ENCODE data around the gene ZNF600.
"Not testable (repeated sequence)": the region's sequence is repeated elsewhere in the genome, so short reads cannot be mapped to it uniquely, and the experiment has no call there.

ZNF600 gene

GRCh38 chr19:52743091-52743490 is 43.5 kb downstream of the ZNF600 start:
- Histone ChIP-seq H3K9me2 (ENCODE audit: low read depth, low read length) (no peaks in the 10 kb centered on the region), H3K79me2 (ENCODE audit: insufficient read depth, low read length) (no peaks in the 10 kb centered on the region), H4K20me1 (ENCODE audit: insufficient read depth, low read length) (no peaks in the 10 kb centered on the region), H3K4me2 (ENCODE audit: low read length) (no peak overlapping the region), H3K27me3 (ENCODE audit: insufficient read depth, low read length) (no peaks in the 10 kb centered on the region), H3F3A (ENCODE audit: insufficient read depth, low read length) (no peaks in the 10 kb centered on the region), H3K36me3 (ENCODE audit: insufficient read depth, low read length) (no peaks in the 10 kb centered on the region), H3K27ac (ENCODE audit: low read depth, low read length, poor library complexity, severe bottlenecking) (no peak overlapping the region), H3K9me3 (ENCODE audit: low read length) (no peaks in the 10 kb centered on the region), H2AFZ (ENCODE audit: low read length) (no peak overlapping the region), H3K9ac (ENCODE audit: low read length) (no peak overlapping the region), H3K4me3 (ENCODE audit: low read depth, low read length, poor library complexity, severe bottlenecking) (no peak overlapping the region), H3K4me1 (ENCODE audit: insufficient read depth, low read length, severe bottlenecking) (no peaks in the 10 kb centered on the region)
- TF ChIP-seq EZH2 (IDR thresholded peaks at IDR 0.05; ENCODE audit: borderline replicate concordance, low read length) (no peak), CTCF (IDR thresholded peaks at IDR 0.05; ENCODE audit: low read length) (no peak)

- Histone ChIP-seq H2AFZ (ENCODE audit: low read length) (no peak overlapping the region), H3K9ac (ENCODE audit: low read length) (no peak overlapping the region), H3K4me1 (ENCODE audit: insufficient read depth, low read length, severe bottlenecking) (no peaks in the 10 kb centered on the region), H3K27me3 (ENCODE audit: insufficient read depth, low read length) (no peaks in the 10 kb centered on the region), H3K79me2 (ENCODE audit: insufficient read depth, low read length) (no peaks in the 10 kb centered on the region), H3F3A (ENCODE audit: insufficient read depth, low read length) (no peaks in the 10 kb centered on the region), H3K4me3 (ENCODE audit: low read depth, low read length, poor library complexity, severe bottlenecking) (no peak overlapping the region), H3K27ac (ENCODE audit: low read depth, low read length, poor library complexity, severe bottlenecking) (no peak overlapping the region), H3K9me3 (ENCODE audit: low read length) (no peaks in the 10 kb centered on the region), H3K9me2 (ENCODE audit: low read depth, low read length) (no peaks in the 10 kb centered on the region), H3K4me2 (ENCODE audit: low read length) (no peak overlapping the region), H4K20me1 (ENCODE audit: insufficient read depth, low read length) (no peaks in the 10 kb centered on the region), H3K36me3 (ENCODE audit: insufficient read depth, low read length) (no peaks in the 10 kb centered on the region)
- TF ChIP-seq EZH2 (IDR thresholded peaks at IDR 0.05; ENCODE audit: borderline replicate concordance, low read length) (no peak), CTCF (IDR thresholded peaks at IDR 0.05; ENCODE audit: low read length) (no peak)
Observed at GRCh38 chr19:52742516-52742915, 44.1 kb downstream of the ZNF600 start.

DNA sequence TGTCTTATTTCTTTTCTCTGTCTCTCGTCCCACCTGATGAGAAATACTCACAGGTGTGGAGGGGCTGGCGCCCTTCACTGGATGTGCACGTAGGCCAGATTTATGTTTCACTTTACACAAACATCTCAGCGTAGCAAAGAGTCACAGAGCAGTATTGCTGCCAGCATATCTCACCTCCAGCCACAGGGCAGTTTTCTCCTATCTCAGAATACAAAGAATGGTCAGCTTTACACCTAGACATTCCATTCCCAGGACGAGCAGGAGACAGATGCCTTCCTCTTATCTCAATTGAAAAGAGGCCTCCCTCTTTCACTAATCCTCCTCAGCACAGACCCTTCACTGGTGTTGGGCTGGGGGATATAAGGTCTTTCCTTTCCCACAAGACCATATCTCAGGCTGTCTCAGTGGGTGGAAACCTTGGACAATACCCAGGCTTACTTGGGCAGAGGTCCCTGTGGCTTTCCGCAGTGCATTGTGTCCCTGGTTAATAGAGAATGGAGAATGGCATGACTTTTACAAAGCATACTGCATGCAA is 44.6 kb downstream of the ZNF600 start:
- H3K4me3 ChIP-seq (ENCODE audit: low read depth, low read length, poor library complexity, severe bottlenecking): no peak overlapping the region

DNA sequence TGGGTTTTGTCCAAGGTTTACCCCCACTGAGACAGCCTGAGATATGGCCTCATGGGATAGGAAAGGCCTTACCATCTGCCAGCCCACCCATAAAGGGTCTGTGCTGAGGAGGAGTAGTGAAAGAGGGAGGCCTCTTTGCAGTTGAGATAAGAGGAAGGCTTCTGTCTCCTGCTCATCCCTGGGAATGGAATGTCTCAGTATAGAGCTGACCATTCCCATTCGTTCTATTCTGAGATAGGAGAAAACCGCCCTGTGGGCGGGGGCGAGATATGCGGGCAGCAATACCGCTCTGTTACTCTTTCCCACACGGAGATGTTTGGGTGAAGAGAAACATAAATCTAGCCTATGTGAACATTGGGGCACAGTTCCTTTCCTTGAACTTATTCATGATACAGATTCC is 45.2 kb downstream of the ZNF600 start:
- H4K20me1 ChIP-seq (ENCODE audit: insufficient read depth, low read length); H3K4me3 ChIP-seq (ENCODE audit: low read depth, low read length, poor library complexity, severe bottlenecking): not testable (repeated sequence)

More for the DNA sequence above, 44.6 kb downstream of the ZNF600 start:
- Histone ChIP-seq H3K9ac (ENCODE audit: low read length) (no peak overlapping the region), H3K36me3 (ENCODE audit: insufficient read depth, low read length) (no peaks in the 10 kb centered on the region), H3K9me3 (ENCODE audit: low read length) (no peaks in the 10 kb centered on the region), H3K79me2 (ENCODE audit: insufficient read depth, low read length) (no peaks in the 10 kb centered on the region), H2AFZ (ENCODE audit: low read length) (no peak overlapping the region), H3K4me1 (ENCODE audit: insufficient read depth, low read length, severe bottlenecking) (no peaks in the 10 kb centered on the region), H3F3A (ENCODE audit: insufficient read depth, low read length) (no peaks in the 10 kb centered on the region), H3K27me3 (ENCODE audit: insufficient read depth, low read length) (no peaks in the 10 kb centered on the region), H3K27ac (ENCODE audit: low read depth, low read length, poor library complexity, severe bottlenecking) (no peak overlapping the region), H4K20me1 (ENCODE audit: insufficient read depth, low read length) (no peaks in the 10 kb centered on the region), H3K4me2 (ENCODE audit: low read length) (no peak overlapping the region), H3K9me2 (ENCODE audit: low read depth, low read length) (no peaks in the 10 kb centered on the region)
- TF ChIP-seq CTCF (IDR thresholded peaks at IDR 0.05; ENCODE audit: low read length): no peak
- TF ChIP-seq EZH2 (IDR thresholded peaks at IDR 0.05; ENCODE audit: borderline replicate concordance, low read length): no peak

More for the DNA sequence above, 45.2 kb downstream of the ZNF600 start:
- H3K4me1 ChIP-seq (ENCODE audit: insufficient read depth, low read length, severe bottlenecking); H3K4me2 ChIP-seq (ENCODE audit: low read length); H3F3A ChIP-seq (ENCODE audit: insufficient read depth, low read length); H3K9me2 ChIP-seq (ENCODE audit: low read depth, low read length); H3K27me3 ChIP-seq (ENCODE audit: insufficient read depth, low read length); H2AFZ ChIP-seq (ENCODE audit: low read length); H3K9ac ChIP-seq (ENCODE audit: low read length); H3K36me3 ChIP-seq (ENCODE audit: insufficient read depth, low read length); H3K9me3 ChIP-seq (ENCODE audit: low read length); H3K27ac ChIP-seq (ENCODE audit: low read depth, low read length, poor library complexity, severe bottlenecking); H3K79me2 ChIP-seq (ENCODE audit: insufficient read depth, low read length): not testable (repeated sequence)

All from OCI-LY1 (cell line).